Thyroid gland (tissue), 4 donors: ENCODE data around the gene FEV.

Source experiments
- POLR2A ChIP-seq, 2 donors: fragments of 450-650 bp; IDR thresholded peaks; one replicate each; pipeline ENCODE4 v1.6.1; 2017; ENCODE audit warnings: antibody characterized with exemption in 2 of 2, mild to moderate bottlenecking in 2 of 2, moderate library complexity in 1 of 2
- TF ChIP-seq, protein P1 (sequence below), 6 experiments: fragments of 200-600 bp in 3 of 6; fragments of 450-650 bp in 3 of 6; sonication (generic) in 3 of 6; IDR thresholded peaks; one replicate each; pipeline ENCODE4 v1.5.1; 2016 to 2019; ENCODE audit warnings: antibody characterized with exemption in 6 of 6, mild to moderate bottlenecking in 2 of 6, inconsistent platforms in 1 of 6, moderate library complexity in 1 of 6

DNA sequence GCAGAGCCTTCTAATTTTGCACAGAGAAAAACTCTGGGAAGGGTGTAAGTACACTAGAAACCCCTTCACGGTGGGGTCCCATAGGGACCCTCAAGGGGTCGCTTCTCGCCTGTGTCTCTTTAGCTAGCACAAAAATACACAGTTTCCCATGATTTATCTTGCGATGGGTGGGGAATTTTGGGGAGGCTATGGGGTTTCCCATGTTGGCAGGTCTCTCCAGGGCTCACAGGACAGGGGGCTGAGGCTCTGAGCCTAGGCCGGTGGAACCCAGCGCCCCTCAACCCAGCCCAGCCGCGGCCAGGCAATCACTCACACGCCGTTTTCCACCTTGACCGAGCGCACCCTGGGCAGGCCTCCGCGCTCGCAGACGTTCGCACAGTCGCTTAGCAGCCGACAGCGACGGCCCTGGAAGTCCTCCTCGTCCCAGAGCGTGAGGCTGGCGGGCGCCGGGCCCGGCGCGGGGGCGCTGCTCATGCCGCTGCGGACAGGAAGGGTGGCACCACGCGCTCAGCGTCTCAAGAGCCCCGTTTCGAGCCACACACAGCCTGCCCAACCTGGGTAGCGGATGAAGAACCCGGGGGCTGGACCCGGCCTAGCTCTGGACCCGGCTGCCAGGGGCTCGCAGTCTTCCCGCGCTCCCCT is 7.8 kb upstream of the FEV start:
- TF ChIP-seq, protein P1, sequence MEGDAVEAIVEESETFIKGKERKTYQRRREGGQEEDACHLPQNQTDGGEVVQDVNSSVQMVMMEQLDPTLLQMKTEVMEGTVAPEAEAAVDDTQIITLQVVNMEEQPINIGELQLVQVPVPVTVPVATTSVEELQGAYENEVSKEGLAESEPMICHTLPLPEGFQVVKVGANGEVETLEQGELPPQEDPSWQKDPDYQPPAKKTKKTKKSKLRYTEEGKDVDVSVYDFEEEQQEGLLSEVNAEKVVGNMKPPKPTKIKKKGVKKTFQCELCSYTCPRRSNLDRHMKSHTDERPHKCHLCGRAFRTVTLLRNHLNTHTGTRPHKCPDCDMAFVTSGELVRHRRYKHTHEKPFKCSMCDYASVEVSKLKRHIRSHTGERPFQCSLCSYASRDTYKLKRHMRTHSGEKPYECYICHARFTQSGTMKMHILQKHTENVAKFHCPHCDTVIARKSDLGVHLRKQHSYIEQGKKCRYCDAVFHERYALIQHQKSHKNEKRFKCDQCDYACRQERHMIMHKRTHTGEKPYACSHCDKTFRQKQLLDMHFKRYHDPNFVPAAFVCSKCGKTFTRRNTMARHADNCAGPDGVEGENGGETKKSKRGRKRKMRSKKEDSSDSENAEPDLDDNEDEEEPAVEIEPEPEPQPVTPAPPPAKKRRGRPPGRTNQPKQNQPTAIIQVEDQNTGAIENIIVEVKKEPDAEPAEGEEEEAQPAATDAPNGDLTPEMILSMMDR (IDR thresholded peaks at IDR 0.05): no peak
- no peak for TF ChIP-seq POLR2A (IDR thresholded peaks at IDR 0.05)
